GM18511 (cell line): Measurements from ENCODE around the gene TAF1D.
"Not testable (repeated sequence)": the region's sequence is repeated elsewhere in the genome, so short reads cannot be mapped to it uniquely, and the experiment has no call there.

Experiments
- ATAC-seq: cut with Tn5 transposase; IDR thresholded peaks from one replicate; pipeline ENCODE4 v1.9.1; 2021; ENCODE audit warnings: mild to moderate bottlenecking, moderate library complexity; ENCODE audit not compliant: unreplicated experiment

TAF1D gene, protein sequence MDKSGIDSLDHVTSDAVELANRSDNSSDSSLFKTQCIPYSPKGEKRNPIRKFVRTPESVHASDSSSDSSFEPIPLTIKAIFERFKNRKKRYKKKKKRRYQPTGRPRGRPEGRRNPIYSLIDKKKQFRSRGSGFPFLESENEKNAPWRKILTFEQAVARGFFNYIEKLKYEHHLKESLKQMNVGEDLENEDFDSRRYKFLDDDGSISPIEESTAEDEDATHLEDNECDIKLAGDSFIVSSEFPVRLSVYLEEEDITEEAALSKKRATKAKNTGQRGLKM

DNA sequence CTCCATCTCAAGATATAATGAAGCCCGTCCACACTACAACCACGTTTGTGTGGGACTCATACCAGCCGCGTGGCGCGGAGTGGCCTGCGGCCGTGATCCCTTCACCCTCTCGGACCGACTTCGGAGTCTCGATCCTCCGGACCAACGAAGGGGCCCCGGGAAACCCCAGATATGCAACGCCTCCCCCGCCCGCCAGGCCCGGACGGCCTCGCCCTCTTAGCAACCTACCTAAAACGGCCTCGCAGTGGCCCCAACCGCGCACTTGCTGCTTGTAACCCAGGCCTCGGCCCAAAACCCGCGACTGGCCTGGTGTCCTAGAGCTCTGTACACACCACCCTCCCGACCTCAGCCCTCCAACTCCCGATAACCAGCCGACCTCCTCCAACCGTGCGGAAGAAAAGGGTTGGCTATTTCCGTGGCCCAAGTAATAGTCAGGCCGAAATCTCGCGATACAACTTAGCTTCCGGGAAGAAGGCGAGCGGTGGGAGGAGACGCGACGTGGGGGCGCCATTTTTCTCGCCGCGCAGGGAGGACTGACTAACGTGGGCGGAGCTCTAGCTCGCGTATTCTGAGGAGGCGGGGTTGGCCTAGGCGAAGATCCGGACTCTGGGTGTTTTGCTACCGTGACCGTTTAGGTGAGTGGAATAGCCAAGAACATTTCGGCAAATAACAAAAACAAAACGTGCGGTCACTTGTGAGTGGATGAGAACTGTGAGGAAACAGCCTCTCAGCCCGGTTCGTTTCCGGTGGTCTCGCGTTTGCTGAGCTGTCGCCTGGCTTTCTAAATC is at the start of gene TAF1D, which contains the start of gene C11orf54:
TSS of gene TAF1D (minus strand) at position 402 of the 788 bp plus-strand sequence. CDS start 2,191 bp downstream, outside the sequence.
TSS of gene C11orf54 (plus strand) at position 579 of the 788 bp plus-strand sequence. CDS start 5,722 bp downstream, outside the sequence.
- ATAC-seq, result peak; percentile 86

DNA sequence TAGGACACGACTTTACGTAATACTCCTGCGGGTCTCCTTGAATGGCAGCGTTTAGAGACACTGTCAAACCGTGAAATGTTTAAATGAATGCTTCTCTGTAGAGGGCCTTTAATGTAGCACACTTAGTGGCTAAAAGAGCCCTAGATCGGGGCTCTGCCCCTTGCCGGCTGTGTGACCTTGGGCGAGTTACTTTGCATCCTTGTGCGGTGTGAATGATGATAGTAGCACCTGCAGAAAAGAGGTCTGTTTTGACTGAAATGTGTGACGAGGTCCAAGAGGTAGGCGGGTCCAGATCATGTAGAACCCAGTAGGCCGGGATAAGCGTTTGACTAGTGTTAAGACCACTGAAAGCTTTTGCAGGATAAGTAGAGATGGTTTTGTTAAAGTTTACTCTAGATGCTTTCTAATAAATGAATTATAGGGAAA is 43.7 kb upstream of the TAF1D start:
- peak; percentile 33 for ATAC-seq

DNA sequence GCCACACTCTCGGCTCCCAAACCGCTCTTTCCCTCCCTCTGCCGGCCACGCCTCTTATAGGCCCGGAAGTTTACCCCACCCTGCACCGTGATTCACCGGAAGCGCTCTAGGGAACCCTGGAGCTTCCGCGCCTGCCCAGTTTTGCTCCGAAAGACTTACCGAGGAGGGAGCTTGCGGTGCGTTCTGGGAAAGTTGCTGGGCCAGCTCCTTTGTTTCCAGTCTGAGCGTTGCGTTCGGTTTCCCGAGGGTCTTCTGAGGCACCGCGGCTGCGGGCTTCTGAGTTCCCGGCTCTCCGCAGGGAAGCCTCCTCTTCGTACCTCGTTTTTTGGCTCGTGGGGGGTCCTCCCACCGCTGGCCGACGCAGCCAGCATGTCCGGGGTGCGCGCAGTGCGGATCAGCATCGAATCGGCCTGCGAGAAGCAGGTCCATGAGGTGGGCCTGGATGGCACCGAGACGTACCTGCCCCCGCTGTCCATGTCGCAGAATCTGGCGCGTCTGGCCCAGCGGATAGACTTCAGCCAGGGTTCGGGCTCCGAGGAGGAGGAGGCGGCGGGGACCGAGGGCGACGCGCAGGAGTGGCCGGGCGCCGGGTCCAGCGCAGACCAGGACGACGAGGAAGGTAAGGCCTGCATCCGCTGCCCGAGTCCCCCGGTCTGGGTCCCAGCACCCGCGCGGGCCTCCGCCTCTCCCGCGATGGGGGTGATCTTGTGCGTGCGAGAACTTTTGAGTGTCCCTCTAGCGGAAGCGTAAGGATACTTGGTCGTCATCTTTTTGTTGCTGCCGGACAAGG is 43.0 kb upstream of the TAF1D start, which contains the start of gene MED17:
TSS of gene MED17 (plus strand) at position 138 of the 790 bp plus-strand sequence. CDS start at position 370, 232 bp downstream.
- ATAC-seq, result peak; percentile 97

DNA sequence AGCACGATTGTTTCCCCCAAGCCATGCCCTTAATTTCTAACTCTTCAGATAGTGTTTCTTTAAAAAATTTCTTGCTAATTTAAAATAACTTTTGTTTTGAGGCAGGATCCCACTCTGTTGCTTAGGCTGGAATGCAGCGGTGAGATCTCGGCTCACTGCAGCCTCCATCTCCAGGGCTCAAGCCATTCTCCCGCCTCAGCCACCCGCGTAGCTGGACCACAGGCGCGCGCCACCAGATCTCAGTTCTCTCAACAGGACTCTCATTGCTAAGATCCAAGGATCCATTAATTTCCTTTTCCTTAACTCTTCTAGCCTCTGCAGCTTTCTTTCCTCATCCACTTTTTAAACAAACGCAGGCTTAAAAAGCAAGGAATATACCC is 42.5 kb upstream of the TAF1D start:
- ATAC-seq, result peak; percentile 60

DNA sequence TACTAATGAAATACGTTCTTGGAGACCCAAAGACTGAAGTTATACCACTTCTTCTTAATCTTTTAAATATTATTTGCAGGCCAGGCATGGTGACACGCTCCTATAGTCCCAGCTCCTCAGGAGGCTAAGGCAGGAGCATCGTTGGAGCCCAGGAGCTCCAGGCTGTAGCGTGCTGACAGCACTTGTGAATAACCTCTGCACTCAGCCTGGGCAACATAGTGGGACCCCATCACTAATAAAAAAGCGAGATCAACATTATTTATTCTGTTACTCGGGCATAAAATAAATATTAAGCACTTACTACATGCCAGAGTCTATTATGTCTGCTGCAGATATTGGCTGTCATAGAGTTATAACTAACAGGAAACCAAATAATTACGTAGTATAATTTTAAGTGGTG is 42.1 kb upstream of the TAF1D start:
- no peak for ATAC-seq

DNA sequence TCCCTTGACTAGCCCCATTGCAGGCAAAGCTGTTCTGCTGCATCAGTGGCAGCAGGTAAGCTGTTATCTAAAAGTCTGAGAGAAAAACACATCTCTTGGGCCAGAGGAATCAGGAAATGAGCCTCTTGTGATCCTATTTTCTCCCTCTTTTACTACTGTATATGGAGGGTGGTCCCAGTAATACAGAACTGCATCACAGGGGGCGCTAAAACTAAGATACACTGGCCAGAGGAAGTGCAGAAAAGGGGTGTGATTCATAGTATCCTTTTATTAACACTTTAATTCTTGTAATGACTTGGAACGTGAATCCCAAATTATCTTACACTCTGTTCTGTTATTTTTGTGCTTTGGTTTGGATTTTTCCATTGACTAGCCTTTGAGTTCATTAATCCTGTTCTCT is 34.0 kb upstream of the TAF1D start:
- ATAC-seq, result no peak

DNA sequence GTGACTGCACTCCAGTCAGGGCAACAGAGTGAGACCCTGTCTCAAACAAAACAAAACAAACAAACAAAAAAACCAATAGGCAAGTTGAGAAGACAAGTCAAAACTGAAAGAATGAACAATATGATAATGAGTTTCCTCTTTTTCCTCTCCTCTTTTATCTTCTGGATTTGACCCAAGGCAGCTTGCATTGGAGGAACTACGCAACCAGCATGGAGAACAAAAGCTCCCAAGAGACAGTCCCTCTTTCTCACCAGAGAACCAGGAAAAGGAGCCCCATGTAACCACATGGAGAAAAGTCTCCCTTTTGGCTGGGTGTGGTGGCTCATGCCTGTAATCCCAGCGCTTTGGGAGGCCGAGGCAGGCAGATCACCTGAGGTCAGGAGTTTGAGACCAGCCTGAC is 33.3 kb upstream of the TAF1D start:
- ATAC-seq, result not testable (repeated sequence)

DNA sequence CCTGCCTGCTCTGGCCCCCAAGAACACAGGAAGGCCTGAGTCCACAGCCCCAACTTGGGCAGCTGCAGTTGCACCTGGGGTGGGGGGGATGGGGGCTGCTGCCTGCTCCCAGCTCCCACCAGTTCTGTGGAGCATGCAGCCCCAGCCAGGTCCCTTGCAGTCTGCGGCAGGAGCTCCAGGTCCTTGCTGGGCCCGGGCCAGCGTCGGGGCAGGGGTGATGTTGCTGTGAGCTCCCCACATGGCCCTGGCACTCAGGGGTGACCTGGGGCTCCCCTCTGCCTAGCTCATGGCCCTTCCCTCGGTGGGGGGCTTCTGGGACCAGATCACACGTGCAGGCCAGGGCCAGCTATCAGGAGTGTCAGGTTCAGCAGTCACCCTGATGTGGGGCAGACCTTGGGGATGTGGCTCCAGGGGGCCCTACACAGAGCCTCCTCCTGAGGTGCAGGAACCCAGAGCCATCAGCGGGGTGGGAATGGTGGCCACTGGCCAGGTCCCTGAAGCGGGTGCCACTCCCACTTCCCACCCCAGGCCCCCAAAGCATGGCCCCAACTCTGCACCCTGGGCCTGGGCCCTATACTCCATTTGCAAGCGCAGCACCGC is 32.4 kb upstream of the TAF1D start:
- ATAC-seq, result no peak

DNA sequence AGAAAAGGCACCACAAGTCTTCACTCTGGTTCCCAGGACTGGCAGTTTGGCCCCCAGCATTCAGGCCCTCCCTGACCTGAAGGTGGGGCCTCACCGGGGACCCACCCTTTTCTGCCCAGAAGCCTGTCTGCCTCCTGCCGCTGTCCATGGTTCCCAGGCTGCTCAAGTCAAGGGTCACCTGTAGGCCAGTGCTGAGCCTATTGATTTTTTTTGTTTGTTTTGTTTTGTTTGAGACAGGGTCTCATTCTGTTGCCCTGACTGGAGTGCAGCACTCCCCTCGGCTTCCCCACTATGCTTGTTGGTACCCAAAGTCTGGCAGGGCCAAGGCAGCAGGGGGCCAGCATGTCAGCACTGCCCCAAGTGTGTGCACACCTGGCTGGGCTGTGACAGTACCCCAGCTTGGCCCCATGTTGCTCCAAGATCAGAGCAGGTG is 31.8 kb upstream of the TAF1D start:
- ATAC-seq, result no peak

DNA sequence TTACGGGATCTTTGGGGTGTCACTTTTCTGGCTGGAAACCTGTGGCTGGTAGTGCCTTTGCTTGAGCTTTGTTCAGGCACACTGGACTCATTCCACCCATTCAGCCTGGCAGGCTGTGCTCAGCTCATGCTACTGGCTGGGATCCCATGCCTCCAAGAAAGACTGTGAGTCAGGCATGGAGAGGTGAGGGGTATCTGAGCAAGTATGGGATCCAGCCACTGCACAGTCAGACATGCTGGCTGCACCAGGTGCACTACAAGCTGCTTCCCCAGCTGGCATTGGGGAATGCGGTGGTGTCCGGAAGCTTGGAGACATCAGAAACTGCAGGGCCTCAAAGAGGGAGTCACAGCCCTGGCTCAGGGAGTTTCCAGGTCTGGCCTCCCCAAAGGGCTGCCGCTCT is 30.8 kb upstream of the TAF1D start:
- no peak for ATAC-seq

DNA sequence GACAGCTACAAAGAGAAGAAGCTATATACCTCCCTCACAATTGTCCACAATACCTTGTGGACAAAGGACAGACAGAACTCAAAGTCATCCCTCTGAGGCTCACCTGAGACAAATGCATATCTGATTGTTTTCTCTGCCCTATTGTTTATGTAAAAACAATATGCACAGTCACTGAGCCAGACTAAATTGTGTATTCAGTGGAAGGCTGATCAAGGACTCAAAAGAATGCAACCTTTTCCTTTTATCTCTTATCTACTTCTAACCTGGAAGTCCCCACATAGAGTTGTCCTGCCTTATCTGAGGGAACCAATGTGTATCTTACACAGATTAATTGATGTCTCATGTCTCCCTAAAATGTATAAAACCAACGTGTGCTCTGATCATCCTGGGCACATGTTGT is 28.9 kb upstream of the TAF1D start:
- no peak for ATAC-seq

DNA sequence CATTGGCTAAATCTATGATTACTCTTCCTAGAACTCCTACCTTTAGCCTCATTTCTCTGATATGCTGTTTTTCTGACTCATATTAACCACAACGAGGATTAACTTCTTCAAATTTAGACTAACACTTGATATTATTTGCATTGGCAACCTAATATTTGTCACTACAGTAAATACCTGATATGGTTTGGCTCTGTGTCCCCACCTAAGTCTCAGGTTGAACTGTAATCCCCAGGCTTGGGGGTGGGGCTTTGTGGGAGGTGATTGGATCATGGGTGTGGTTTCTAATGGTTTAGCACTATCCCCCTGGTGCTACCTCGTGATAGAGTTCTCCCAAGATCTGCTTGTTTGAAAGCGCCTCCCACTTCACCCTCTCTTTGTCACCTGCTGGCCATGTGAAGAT is 25.7 kb upstream of the TAF1D start:
- ATAC-seq, result no peak

DNA sequence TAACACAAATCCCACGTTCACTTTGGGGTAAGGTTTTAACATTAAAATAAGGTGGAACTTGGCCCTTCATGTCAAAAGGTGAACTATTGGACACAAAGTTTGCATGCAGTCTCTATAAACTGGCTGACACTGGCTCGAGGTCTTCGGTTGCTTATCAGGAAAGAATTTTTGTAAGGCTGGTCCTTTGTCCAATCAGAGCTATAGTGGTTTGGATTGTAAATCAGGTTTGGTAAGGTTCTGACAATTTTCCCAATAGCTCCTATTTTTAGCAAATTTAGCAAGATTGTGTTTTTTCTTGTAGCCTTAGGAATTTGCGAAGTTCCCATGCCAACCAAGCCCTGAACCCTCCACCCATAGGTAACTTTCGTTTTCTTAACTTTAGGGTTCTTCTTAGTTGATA is 25.2 kb upstream of the TAF1D start:
- ATAC-seq, result no peak

DNA sequence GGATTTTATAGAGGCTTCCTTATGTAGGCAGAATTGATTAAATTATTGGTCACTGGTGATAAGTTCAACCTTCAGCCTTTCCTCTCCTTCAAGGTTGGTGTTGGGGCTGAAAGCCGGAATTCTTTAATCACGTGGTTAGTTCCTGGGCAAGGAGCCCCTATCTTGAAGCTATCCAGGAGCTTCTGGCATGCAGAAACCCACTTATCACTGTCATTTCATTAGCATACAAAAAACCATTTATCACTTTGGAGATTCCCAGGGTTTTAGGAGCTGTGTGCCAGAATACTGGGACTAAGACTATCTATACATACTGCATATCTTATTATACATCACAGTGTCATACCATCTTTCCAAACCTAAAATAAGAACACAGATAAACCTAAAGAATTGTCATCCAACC is 24.3 kb upstream of the TAF1D start:
- no peak for ATAC-seq

DNA sequence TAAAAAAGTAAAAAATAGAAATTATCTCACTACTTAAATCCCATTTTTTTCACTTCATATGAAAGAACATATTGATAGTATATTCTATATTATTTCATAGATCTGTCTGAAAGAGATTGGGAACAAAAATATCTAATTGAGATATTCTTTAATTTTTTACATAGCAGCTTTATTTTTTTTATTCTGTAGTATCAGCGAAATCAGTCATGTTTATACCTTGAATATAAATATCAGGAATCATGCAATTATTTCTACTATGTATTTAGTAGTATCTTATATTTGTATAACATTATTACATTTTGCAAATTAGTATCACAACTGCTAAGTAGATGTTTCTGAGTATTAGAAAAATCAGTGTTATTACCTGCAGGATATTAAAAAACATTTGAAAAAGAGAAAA is 20.6 kb upstream of the TAF1D start:
- no peak for ATAC-seq

DNA sequence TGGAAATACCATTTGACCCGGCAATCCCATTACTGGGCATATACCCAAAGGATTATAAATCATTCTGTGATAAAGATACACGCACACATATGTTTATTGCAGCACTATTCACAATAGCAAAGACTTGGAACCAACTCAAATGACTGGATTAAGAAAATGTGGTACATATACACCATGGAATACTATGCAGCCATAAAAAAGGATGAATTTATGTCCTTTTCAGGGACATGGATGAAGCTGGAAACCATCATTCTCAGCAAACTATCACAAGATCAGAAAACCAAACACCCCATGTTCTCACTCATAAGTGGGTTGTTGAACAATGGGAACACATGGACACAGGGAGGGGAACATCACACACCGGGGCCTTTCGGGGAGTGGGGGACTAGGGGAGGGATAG is 17.8 kb upstream of the TAF1D start:
- not testable (repeated sequence) for ATAC-seq

DNA sequence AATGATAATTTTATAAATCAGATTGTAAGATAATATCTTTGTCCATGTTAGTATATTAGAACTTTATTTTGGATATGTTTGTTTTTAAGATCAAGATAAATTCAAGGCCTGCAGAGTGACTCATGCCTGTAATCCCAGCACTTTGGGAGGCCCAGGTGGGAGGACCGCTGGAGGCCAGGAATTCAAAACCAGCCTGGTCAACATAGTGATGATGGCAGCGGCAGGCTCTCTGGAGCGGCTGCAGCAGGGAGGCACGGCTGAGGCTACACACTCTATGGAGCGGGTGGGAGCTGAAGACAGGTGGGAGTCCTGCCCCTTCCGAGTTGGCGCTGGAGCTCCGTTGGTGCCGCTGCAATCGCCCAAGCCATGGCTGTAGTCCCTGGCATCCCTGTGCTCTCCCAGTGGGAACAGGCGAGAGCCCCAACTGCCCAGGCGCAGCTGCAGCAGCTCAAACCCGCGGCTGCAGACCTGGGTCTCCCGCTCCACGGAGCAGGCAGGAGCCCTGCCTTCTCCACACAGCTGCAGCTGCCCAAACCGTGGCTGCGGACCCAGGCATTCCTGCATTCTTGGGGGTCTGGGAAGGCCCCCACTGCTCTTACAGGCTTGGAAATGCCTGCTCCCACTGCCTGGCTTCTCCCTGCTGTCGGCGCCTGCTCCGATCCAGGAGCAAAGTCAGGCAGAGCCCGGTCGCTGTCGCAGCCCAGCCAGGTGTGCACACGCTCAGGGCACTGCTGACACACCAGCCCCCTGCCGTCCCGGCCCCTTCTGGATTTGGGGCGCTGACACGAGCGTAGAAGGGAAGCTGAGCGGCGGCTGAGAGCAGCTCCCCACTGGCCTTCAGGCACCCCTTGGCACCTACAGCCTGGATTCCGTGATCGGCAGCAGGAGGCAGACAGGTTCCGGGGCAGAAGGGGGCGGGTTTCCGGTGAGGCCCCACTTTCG is 16.9 kb upstream of the TAF1D start:
- ATAC-seq, result no peak

DNA sequence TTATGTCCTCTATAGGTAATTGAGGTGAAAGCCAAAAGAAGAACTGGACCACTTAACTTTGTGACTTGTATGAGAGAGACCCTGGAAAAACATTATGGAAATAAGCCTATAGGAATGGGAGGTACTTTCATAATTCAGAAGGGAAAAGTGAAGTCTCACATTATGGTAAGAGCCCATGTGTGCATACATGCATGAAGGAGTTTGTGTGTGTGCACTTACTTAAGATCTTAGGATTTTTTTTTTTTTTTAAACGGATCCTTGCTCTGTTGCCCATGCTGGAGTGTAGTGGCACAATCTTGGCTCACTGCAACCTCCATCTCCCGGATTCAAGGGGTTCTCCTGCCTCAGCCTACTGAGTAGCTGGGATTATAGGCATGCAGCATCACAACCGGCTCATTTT is 16.0 kb upstream of the TAF1D start:
- ATAC-seq, result peak; percentile 6

DNA sequence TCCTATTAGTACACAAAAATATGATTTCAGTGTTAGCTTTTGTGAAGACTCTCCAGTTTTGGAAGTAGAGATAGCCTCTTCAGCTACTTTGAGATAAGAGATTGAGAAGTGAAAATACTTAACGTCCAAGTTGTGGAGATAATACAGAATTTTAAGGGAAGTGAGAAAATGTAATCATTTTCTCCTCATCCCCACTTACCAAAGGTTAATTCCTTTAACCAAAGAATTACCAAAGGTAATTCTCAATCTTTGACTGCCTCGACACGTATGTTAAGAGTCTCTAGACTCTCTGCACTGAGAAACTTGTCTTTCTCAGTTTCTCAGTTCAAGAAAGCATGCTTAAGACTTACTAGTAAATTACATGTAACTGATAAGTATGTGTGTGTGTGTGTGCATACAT is 15.5 kb upstream of the TAF1D start:
- peak; percentile 68 for ATAC-seq

DNA sequence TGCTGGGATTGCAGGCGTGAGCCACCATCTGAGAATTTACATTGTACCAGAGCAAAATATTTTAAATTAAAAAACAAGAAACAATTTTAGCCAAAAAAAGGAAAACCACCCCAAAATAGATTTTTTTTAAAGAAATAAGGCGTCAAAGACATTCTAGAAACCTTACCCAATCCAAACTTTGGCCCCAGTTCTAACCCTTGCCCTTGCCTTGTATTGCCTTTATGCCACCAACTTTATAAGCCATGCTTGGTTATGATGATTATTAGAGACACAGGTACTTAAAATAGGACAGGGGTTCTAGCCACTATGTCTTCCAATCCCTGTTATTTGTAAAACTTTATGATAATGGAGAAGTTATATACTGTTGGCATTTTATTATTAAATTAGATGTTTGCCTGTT is 11.9 kb upstream of the TAF1D start:
- no peak for ATAC-seq
